ENCODE data around the gene MEGF6. TPM values are rescaled to one million over a fixed set of nuclear protein-coding genes. Genes with fewer than 3 reads are reported as not detected.

MEGF6 gene
- total RNA-seq, 2 donors from 2014 or later = 22.4 to 24.9 TPM

DNA sequence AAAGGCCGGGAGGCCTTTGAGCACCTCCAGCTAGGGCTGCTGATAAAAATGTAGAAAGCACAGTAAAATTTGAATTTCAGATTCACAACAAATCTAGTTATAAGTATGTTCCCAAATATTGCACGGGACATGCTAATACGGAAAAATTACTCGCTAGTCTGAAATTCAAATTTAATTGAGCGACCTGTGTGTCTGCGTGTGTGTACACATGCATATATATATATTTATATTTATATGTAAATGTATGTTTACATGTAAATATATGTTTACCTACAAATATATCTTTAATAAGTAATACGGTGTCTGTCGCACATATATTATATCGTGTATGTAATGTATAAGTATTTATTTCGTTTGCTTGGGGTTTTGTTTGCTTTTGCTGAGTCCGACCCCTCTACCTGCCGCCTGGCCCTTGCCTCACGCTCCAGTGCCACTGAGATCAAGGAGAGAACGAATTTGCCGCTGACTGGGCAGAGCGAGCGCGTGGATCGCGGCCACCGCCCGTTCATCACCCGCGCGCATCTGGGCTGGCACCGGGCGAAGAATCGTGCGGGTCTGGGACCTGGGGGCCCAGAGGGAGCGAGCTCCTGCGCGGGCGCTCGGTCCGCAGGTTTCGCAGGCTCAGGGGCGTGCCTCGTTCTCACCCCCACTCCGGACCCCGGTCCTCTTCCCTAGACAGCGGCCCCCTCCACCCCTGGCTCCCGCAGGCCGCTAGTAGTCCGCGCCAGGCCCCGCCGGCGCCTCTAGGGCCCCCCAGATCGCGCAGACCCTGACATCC is 39.1 kb upstream of the MEGF6 start:
- peaks cover 0 to 3% of the 10 kb centered on the region in 2 donors for H3K36me3 ChIP-seq (replicated peaks in 1 of 2; ENCODE audit: insufficient read depth in 1 of 2, low read depth in 2 of 2)
- no peak for TF ChIP-seq POLR2A (IDR thresholded peaks at IDR 0.05)
- no peak for TF ChIP-seq CTCF (IDR thresholded peaks at IDR 0.05)
- ATAC-seq (no peak), DNase-seq (no peak)
- H3K9me3 ChIP-seq = no peaks in the 10 kb centered on the region
- H3K27ac ChIP-seq = no peak overlapping the region
- 9 to 20% methylated on average over 33 to 50 of the region's 50 CpGs for WGBS, 2 donors
- intact Hi-C loops (cut with DNase I) = no loop called here
- peaks cover 0 to 33% of the 10 kb centered on the region in 2 donors for H3K27me3 ChIP-seq
- H3K4me1 ChIP-seq = peaks cover 50% of the 10 kb centered on the region
- no peak overlapping the region for H3K4me3 ChIP-seq

- peaks cover 50% of the 10 kb centered on the region for H3K4me1 ChIP-seq
- DNase-seq (peak; percentile 87 to 92 (median 90)), ATAC-seq (peak; percentile 96)
- intact Hi-C loops (cut with DNase I) = no loop called here
- H3K27ac ChIP-seq = peak within 1 kb of the TSS in 1 of 4 donors; percentile 42
- peaks cover 0 to 3% of the 10 kb centered on the region in 2 donors for H3K36me3 ChIP-seq (replicated peaks in 1 of 2; ENCODE audit: insufficient read depth in 1 of 2, low read depth in 2 of 2)
- TF ChIP-seq POLR2A (IDR thresholded peaks at IDR 0.05) (peak; percentile 46 to 82 (median 81)), CTCF (IDR thresholded peaks at IDR 0.05) (peak in 1 of 7 experiments; percentile 30)
- 2% methylated on average over 32 to 60 of the region's 60 CpGs for WGBS, 2 donors
- peaks cover 0 to 32% of the 10 kb centered on the region in 2 donors for H3K27me3 ChIP-seq
- peak within 1 kb of the TSS; percentile 79 to 95 for H3K4me3 ChIP-seq
- H3K9me3 ChIP-seq = no peaks in the 10 kb centered on the region
Measured at GRCh38 chr1:3649342-3650247, 38.3 kb upstream of the MEGF6 start, which contains the start of gene WRAP73. Gene WRAP73 (minus strand): TSS chr1:3650103. CDS start chr1:3649999, 104 bp downstream.

- intact Hi-C loops (cut with DNase I) = no loop called here
- peaks cover 0 to 12% of the 10 kb centered on the region in 2 donors for H3K27me3 ChIP-seq
- DNase-seq (no peak), ATAC-seq (no peak)
- 90 to 96% methylated on average over 13 to 20 of the region's 20 CpGs for WGBS, 2 donors
- TF ChIP-seq CTCF (IDR thresholded peaks at IDR 0.05) (no peak), POLR2A (IDR thresholded peaks at IDR 0.05) (no peak)
- H3K4me1 ChIP-seq = peaks cover 35% of the 10 kb centered on the region
- H3K4me3 ChIP-seq = no peak overlapping the region
- H3K9me3 ChIP-seq = no peaks in the 10 kb centered on the region
- peaks cover 0 to 3% of the 10 kb centered on the region in 2 donors for H3K36me3 ChIP-seq (replicated peaks in 1 of 2; ENCODE audit: insufficient read depth in 1 of 2, low read depth in 2 of 2)
- no peak overlapping the region for H3K27ac ChIP-seq
Measured at GRCh38 chr1:3646596-3646995, 35.3 kb upstream of the MEGF6 start.

DNA sequence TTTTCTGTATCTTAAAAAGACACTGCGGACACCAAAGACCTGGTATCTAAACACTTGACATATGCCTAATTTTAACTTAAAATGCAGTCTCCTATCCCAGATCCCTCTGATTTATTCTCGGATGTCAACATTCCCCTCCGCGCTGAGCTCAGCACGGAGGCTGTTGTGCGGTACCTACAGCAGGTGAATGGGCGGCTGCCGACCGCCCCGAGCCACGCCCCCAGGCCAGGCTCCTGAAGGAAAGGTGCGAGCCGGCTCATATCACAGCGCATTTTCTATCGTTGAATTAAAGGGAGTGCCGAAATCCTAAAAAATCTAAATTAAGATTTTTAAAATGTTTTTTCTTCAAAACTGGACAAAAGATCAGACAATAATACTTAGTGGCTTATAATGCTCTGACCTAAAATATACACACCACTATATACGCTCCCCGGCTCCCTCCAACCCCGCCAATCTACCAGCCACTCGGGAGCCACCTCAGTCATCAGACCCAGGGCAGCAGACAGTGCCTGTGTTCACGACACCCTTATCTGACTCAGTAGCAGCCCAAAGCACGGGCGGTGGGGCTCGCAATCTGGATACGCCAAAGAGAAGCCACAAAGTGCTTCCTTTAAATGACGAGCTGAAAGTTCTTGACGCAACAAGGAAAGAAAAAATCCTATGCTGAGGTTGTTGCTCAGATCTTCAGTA is 34.5 kb upstream of the MEGF6 start:
- Histone ChIP-seq H3K36me3 (replicated peaks in 1 of 2; ENCODE audit: insufficient read depth in 1 of 2, low read depth in 2 of 2) (peaks cover 0 to 3% of the 10 kb centered on the region in 2 donors), H3K9me3 (no peaks in the 10 kb centered on the region), H3K4me1 (peaks cover 27% of the 10 kb centered on the region), H3K27me3 (peaks cover 0 to 4% of the 10 kb centered on the region in 2 donors), H3K27ac (no peak overlapping the region), H3K4me3 (no peak overlapping the region)
- 92 to 93% methylated on average over 27 of the region's 27 CpGs for WGBS, 2 donors
- TF ChIP-seq POLR2A (IDR thresholded peaks at IDR 0.05) = no peak
- no peak for TF ChIP-seq CTCF (IDR thresholded peaks at IDR 0.05)
- ATAC-seq = no peak
- no peak for DNase-seq
- intact Hi-C loops (cut with DNase I) = no loop called here

Data from body of pancreas (tissue), 4 donors.